GM15510 (cell line): ENCODE data around the gene BATF2.
A peak's percentile ranks its signal among the peaks of the same experiment; 100 is the strongest.

Source experiments
- POLR2A ChIP-seq: IDR thresholded peaks from 3 replicates; pipeline ENCODE4 v1.6.1; 2011; ENCODE audit warnings: borderline replicate concordance; ENCODE audit not compliant: insufficient read length; ENCODE audit errors: extremely low read depth

The BATF2 gene

DNA sequence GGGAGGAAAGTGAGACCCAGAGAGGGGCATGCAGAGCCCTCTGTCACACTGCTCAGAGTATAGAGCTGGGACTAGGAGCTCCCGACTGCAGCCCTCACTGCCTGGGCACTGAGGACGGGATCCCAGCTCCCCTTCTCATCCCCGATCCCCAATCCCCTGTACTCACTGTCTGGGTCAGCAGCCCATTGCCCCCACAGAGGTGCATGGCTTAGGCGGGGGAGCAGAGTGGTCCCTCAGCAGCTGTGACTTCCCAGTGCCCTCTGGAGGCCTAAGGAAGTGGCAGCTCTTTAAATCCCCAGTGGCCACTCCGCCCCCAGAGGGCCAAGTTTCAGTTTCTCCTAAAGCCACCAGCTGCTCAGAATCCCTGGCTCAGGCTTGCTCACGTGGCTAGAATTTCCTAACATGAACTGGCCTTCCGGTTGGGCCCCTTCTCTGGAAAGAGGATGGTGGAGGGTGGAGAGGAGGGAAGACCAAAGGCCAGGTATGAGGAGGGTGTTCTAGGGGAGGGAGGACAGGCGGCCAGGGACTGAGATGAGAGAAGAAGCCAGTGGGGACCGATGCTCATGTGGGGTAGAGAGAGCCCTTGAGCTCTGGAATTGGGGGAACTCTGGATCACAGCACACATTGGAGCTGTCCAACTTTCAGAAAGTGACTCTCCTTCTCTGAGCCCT is at the start of gene BATF2:
TSS of gene BATF2 (minus strand) at position 262 of the 671 bp plus-strand sequence. CDS start at position 205, 57 bp downstream.
- no peak for TF ChIP-seq POLR2A

- TF ChIP-seq POLR2A: no peak
Measured at GRCh38 chr11:65045728-65046127, 49.0 kb upstream of the BATF2 start.

- no peak for TF ChIP-seq POLR2A
Measured at GRCh38 chr11:65045061-65045460, 48.3 kb upstream of the BATF2 start.

GRCh38 chr11:65043881-65044501 is 47.2 kb upstream of the BATF2 start:
- no peak for TF ChIP-seq POLR2A

DNA sequence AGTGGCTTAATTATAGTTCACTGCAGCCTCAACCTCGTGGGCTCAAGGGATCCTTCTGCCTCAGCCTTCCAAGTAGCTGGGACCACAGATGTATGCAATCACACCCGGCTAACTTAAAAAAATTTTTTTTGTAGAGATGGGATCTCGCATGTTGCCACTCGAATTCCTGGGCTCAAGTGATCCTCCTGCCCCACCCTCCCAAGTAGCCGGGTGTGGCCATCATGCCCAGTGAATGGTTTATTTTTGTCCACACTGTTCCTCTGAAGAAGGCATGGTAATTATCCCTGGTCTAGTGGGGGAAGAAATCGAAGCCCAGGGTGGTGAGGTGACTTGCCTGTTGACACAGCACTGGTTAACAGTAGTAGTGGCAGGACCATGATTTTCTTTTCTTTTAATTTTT is 46.1 kb upstream of the BATF2 start:
- TF ChIP-seq POLR2A: no peak

DNA sequence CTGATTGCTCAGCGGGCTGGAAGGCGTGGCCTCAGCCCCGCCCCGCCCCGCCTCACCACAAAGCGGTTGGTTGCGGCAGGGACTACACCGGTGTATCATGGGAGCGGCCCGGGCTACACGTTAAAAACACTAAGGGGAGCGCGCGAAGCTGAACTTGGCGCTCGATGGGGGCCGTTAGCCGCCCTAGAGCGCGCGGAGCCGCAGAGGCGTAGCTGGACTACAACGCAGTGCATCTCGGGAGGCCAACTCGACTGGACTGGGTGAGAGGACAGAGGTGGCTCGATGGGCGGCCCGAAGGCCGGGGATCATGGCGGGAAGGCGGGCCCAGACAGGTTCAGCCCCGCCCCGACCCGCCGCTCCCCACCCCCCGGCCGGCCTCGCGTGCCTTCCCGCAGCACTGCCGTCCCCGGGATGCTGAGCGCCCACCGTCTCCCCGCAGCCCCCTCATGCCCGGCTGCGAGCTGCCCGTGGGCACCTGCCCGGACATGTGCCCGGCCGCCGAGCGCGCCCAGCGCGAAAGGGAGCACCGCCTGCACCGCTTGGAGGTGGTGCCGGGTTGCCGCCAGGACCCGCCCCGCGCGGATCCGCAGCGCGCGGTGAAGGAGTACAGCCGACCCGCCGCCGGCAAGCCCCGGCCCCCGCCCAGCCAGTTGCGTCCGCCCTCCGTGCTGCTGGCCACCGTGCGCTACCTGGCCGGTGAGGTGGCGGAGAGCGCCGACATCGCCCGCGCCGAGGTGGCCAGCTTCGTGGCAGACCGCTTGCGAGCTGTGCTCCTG is 44.3 kb upstream of the BATF2 start, which contains the start of gene SAC3D1:
TSS of gene SAC3D1 (plus strand) at position 364 of the 776 bp plus-strand sequence. CDS start at position 447, 83 bp downstream.
- peak; percentile 35 for TF ChIP-seq POLR2A

- TF ChIP-seq POLR2A: peak; percentile 53
Measured at GRCh38 chr11:65040520-65040846, 43.7 kb upstream of the BATF2 start.

- no peak for TF ChIP-seq POLR2A
Measured at GRCh38 chr11:65036931-65037330, 40.2 kb upstream of the BATF2 start.

DNA sequence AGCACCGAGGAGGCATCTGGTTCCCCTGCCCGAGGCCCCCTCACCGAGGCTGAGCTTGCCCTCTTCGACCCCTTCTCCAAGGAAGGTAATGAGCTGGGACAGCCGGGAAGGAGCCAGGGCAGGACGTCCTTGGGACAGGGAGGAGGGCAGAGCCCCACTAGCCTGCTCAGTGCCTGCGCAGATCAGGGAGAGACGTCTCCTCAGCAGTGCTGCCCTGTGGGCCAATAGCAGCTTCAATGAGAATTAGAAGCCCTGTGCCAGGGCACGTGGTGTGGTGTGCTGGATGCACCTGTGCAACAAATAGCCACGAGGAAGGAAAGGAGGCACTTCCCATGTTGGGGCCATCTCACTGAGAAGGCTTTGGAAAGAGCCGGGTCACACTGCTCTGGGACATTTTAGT is 38.8 kb upstream of the BATF2 start:
- TF ChIP-seq POLR2A: no peak

- TF ChIP-seq POLR2A: no peak
Measured at GRCh38 chr11:65034423-65034822, 37.7 kb upstream of the BATF2 start.

- no peak for TF ChIP-seq POLR2A
Measured at GRCh38 chr11:65032216-65032615, 35.4 kb upstream of the BATF2 start.

DNA sequence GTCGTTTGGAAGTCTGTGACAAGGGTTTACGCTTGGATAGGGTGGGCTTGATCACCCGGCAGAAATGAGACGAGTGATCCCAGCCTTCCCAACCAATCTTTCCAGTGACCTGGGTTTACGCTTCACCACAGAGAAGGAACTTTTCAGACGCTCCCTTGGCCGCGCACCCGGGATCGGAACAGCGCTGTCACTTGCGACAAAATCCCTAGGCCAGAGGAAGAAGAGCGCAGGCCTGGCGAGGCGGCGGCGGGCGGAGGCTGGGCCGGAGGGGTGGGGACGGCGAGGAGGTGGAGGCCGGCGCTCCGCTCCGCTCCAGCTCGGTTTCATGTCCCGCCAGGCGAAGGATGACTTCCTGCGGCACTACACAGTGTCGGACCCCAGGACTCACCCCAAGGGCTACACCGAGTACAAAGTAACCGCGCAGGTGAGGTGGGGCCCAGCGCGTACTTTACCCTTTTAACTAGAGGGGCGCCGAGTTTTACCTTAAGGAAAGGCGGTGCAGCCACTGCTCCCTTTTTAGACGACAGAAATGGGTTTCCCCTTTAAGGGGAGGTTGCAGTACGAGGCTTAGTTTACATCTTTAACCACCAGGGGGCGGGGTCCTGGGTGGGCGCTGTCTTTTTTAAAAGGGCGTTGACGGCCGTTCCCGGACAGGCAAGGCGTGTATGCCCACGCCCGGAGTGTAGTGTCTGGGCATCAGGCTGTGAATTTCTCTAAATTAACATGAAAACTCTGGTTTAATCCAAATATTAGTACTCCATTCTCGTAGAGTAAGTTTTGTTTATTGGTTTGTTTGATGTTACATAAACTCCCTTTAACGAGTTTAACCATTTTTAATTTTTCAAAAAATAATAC is 30.7 kb upstream of the BATF2 start, which contains the start of gene SNX15:
TSS of gene SNX15 (plus strand) at position 227 of the 855 bp plus-strand sequence. CDS start at position 326, 99 bp downstream.
- peak; percentile 60 for TF ChIP-seq POLR2A

DNA sequence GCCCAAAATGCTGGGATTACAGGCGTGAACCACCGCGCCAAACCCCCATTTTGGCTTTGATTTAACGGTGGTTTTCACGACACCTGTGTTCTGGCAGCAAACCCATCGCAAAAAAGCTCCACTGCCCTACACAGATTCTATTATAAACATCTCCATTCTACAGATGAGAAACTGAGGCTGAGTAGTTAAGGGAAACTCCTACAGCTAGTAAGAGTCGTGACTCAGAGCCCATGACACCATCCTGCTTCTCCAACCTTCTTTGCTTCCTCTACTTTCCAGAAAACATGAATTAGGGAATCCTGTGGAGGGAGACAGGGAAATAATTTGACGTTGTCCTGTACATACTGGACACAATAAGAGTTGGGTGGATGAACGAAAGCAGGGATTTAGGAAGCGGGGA is 30.0 kb upstream of the BATF2 start:
- no peak for TF ChIP-seq POLR2A

- TF ChIP-seq POLR2A: no peak
Measured at GRCh38 chr11:65021509-65021908, 24.7 kb upstream of the BATF2 start.
